ENCODE measurements around the gene GPS1. TPM values are rescaled to one million over a fixed set of nuclear protein-coding genes. Genes with fewer than 3 reads are reported as not detected.

The GPS1 gene
- total and polyA plus RNA-seq, 9 of the 15 experiments (the other 6 are each of a cell fraction or from before 2014, with no cell fraction given): 3.1 to 167 (median 69.9) TPM

GRCh38 chr17:82023447-82024241, 28.1 kb upstream of the GPS1 start (continued):
- TF ChIP-seq, protein P1, sequence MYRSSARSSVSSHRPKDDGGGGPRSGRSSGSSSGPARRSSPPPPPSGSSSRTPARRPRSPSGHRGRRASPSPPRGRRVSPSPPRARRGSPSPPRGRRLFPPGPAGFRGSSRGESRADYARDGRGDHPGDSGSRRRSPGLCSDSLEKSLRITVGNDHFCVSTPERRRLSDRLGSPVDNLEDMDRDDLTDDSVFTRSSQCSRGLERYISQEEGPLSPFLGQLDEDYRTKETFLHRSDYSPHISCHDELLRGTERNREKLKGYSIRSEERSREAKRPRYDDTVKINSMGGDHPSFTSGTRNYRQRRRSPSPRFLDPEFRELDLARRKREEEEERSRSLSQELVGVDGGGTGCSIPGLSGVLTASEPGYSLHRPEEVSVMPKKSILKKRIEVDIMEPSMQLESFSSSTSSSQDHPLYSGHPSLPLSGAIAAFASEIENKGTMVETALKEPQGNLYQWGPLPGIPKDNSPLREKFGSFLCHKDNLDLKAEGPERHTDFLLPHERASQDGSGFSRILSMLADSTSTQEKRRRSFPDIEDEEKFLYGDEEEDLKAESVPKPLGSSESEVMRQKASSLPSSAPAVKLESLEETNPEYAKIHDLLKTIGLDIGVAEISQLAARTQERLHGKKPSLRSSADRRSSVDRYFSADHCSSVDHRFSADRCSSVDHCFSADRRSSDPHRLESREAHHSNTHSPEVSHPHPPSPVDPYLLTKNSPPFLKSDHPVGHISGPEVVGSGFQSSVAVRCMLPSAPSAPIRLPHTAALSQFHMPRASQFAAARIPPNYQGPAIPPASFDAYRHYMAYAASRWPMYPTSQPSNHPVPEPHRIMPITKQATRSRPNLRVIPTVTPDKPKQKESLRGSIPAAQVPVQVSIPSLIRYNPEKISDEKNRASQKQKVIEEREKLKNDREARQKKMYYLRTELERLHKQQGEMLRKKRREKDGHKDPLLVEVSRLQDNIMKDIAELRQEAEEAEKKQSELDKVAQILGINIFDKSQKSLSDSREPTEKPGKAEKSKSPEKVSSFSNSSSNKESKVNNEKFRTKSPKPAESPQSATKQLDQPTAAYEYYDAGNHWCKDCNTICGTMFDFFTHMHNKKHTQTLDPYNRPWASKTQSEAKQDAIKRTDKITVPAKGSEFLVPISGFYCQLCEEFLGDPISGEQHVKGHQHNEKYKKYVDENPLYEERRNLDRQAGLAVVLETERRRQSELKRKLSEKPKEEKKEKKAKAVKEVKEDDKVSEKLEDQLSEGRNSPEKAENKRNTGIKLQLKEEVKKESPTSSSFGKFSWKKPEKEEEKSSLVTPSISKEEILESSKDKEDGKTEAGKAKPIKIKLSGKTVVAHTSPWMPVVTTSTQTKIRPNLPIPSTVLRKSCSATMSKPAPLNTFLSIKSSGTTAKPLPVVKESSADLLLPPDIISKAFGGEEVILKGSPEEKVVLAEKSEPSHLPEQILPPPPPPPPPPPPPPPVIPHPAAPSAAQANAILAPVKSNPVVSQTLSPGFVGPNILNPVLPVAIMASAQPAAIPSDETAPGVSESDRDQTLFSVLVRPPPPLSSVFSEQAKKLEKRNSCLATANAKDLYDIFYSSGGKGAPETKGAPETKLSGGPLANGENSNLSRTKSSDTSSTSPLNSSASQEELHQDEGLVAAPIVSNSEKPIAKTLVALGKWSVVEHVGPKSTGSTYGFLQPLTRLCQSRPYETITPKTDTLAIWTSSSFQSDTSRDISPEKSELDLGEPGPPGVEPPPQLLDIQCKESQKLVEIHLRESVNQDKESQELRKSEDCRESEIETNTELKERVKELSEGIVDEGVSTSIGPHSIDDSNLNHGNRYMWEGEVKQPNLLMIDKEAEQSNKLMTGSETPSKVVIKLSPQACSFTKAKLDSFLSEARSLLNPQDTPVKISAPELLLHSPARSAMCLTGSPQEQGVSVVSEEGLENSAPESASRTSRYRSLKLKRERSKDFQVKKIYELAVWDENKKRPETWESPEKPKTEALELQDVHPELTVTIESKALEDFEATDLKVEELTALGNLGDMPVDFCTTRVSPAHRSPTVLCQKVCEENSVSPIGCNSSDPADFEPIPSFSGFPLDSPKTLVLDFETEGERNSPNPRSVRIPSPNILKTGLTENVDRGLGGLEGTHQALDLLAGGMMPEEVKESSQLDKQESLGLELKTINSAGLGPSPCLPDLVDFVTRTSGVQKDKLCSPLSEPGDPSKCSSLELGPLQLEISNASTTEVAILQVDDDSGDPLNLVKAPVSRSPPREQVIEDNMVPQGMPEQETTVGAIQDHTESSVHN (IDR thresholded peaks at IDR 0.05; ENCODE audit: borderline replicate concordance in 1 of 2, low read depth in 1 of 2): no peak
- no peak for TF ChIP-seq RBM22 (IDR thresholded peaks at IDR 0.05; ENCODE audit: low read depth, low read length, poor library complexity, severe bottlenecking)
- TF ChIP-seq SAP30 (IDR thresholded peaks at IDR 0.05; ENCODE audit: borderline replicate concordance, insufficient read depth, low read depth, low read length, poor library complexity, severe bottlenecking): peak; percentile 89
- TF ChIP-seq DMBX1 (CRISPR knock-in tag; IDR thresholded peaks at IDR 0.05; ENCODE audit: borderline replicate concordance): no peak
- TF ChIP-seq ZBTB2 (IDR thresholded peaks at IDR 0.05): no peak
- TF ChIP-seq FOXK1 (CRISPR knock-in tag; IDR thresholded peaks at IDR 0.05; ENCODE audit: borderline replicate concordance): no peak
- no peak for TF ChIP-seq HES1 (IDR thresholded peaks at IDR 0.05; ENCODE audit: low read depth)
- 0 out of 2 replicates have a peak, but pooled peaks have one; percentile 40 for TF ChIP-seq LCOR (CRISPR knock-in tag; IDR thresholded peaks at IDR 0.05)
- TF ChIP-seq, protein P2, sequence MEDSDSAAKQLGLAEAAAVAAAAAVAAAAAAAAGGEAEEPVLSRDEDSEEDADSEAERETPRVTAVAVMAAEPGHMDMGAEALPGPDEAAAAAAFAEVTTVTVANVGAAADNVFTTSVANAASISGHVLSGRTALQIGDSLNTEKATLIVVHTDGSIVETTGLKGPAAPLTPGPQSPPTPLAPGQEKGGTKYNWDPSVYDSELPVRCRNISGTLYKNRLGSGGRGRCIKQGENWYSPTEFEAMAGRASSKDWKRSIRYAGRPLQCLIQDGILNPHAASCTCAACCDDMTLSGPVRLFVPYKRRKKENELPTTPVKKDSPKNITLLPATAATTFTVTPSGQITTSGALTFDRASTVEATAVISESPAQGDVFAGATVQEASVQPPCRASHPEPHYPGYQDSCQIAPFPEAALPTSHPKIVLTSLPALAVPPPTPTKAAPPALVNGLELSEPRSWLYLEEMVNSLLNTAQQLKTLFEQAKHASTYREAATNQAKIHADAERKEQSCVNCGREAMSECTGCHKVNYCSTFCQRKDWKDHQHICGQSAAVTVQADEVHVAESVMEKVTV (CRISPR knock-in tag; IDR thresholded peaks at IDR 0.05): no peak
- no peak for TF ChIP-seq FOXA3 (CRISPR knock-in tag; conservative IDR thresholded peaks at IDR 0.05 in 1 of 2, IDR thresholded peaks at IDR 0.05 in 1 of 2)
- TF ChIP-seq MCM5 (IDR thresholded peaks at IDR 0.05; ENCODE audit: low read depth): no peak
- TF ChIP-seq HCFC1 (IDR thresholded peaks at IDR 0.05; ENCODE audit: low read depth, low read length): no peak

Measured in K562 (cell line).